A549 (cell line): Measurements from ENCODE around the gene EHBP1. TPM values are rescaled to one million over a fixed set of nuclear protein-coding genes. Genes with fewer than 3 reads are reported as not detected.
"Not testable (repeated sequence)": the region's sequence is repeated elsewhere in the genome, so short reads cannot be mapped to it uniquely, and the experiment has no call there.

Source experiments
- ATAC-seq, 2 experiments: fragments of 200-7000 bp in 1 of 2; fragments of >200 bp in 1 of 2; cut with Nextera tagmentation in 1 of 2; cut with Tn5 transposase in 1 of 2; 3 replicates each; pipeline versions ENCODE4 v1.8.0 to v1.9.1; 2018 to 2020; ENCODE audit warnings: mild to moderate bottlenecking in 1 of 2, moderate library complexity in 1 of 2
- CTCF ChIA-PET: fragments of 300-600 bp; sonication (Branson Sonifier 250); formaldehyde crosslinking; extraction: SDS; loops from one replicate; lab custom pipeline; 2021; ENCODE audit warnings: antibody characterized with exemption, inconsistent platforms; lab: Yijun Ruan, JAX
- POLR2A ChIA-PET: fragments of 350-600 bp; formaldehyde crosslinking; extraction: SDS; loops from one replicate; lab custom pipeline; 2021; ENCODE audit warnings: antibody characterized with exemption, inconsistent platforms; lab: Yijun Ruan, JAX
- DNase-seq, 2 experiments: peaks; one replicate each; pipeline versions ENCODE4 v3.0.0 to v3.0.0-alpha.2; 2011 to 2016; ENCODE audit warnings: low read depth in 1 of 2, low spot score in 1 of 2
- FAIRE-seq: peaks from 2 replicates; lab custom pipeline; 2011; peaks lifted over from hg19 to GRCh38; lab: Jason Lieb, UNC
- H3K27ac ChIP-seq, 2 experiments: fragments of >200 bp; sonication (Bioruptor Twin); formaldehyde crosslinking; 3 replicates each; pipeline ENCODE4 v1.5.1; 2016 to 2017
- H3K4me1 ChIP-seq: fragments of >200 bp; sonication (Bioruptor Twin); formaldehyde crosslinking; 3 replicates; pipeline ENCODE4 v1.6.1; 2016
- H3K4me2 ChIP-seq: fragments of >200 bp; sonication (Bioruptor Twin); formaldehyde crosslinking; 3 replicates; pipeline ENCODE4 v1.6.1; 2016
- H3K4me3 ChIP-seq: fragments of >200 bp; sonication (Bioruptor Twin); formaldehyde crosslinking; 3 replicates; pipeline ENCODE4 v1.5.1; 2016
- H3K9me3 ChIP-seq: fragments of >200 bp; sonication (Bioruptor Twin); formaldehyde crosslinking; 3 replicates; pipeline ENCODE4 v1.6.1; 2016
- BCL3 ChIP-seq: fragments of >200 bp; sonication (Bioruptor Twin); formaldehyde crosslinking; IDR thresholded peaks from 3 replicates; pipeline ENCODE4 v1.6.1; 2016
- CEBPB ChIP-seq, 2 experiments: fragments of >200 bp in 1 of 2; sonication (Bioruptor Twin) in 1 of 2; formaldehyde crosslinking in 1 of 2; IDR thresholded peaks; 2 replicates each; pipeline ENCODE4 v1.6.1; 2012 to 2016
- CHD4 ChIP-seq: fragments of 200-600 bp; sonication (generic); IDR thresholded peaks from 2 replicates; pipeline ENCODE4 v1.6.1; 2016; ENCODE audit warnings: antibody characterized with exemption, mild to moderate bottlenecking, borderline replicate concordance
- EHF ChIP-seq: fragments of 250-450 bp; sonication (Bioruptor Pico); IDR thresholded peaks from 2 replicates; pipeline ENCODE4 v1.5.0; 2020; ENCODE audit warnings: mild to moderate bottlenecking
- EHMT2 ChIP-seq: fragments of 200-600 bp; sonication (generic); IDR thresholded peaks from 2 replicates; pipeline ENCODE4 v1.6.1; 2016; ENCODE audit warnings: antibody characterized with exemption, low read depth, mild to moderate bottlenecking, moderate library complexity
- ELK1 ChIP-seq: fragments of 150-350 bp; IDR thresholded peaks from 2 replicates; pipeline ENCODE4 v1.6.1; 2014; ENCODE audit warnings: low read depth, mild to moderate bottlenecking, low read length
- GATA3 ChIP-seq: IDR thresholded peaks from 2 replicates; pipeline ENCODE4 v1.6.1; 2012; ENCODE audit warnings: borderline replicate concordance
- HDAC2 ChIP-seq: fragments of 200-600 bp; sonication (generic); IDR thresholded peaks from 2 replicates; pipeline ENCODE4 v1.6.1; 2016
- HEYL ChIP-seq: fragments of 250-450 bp; sonication (Bioruptor Pico); IDR thresholded peaks from 2 replicates; pipeline ENCODE4 v1.8.0; 2021; ENCODE audit warnings: mild to moderate bottlenecking, moderate library complexity
- HMGXB4 ChIP-seq: fragments of 250-450 bp; sonication (Bioruptor Pico); IDR thresholded peaks from 2 replicates; pipeline ENCODE4 v1.5.0; 2021; ENCODE audit warnings: mild to moderate bottlenecking, moderate library complexity, borderline replicate concordance
- HOXB5 ChIP-seq: fragments of 250-450 bp; sonication (Bioruptor Pico); IDR thresholded peaks from 2 replicates; pipeline ENCODE4 v1.5.0; 2020; ENCODE audit warnings: mild to moderate bottlenecking, moderate library complexity
- JUN ChIP-seq, 2 experiments: fragments of >200 bp; sonication (Bioruptor Twin); formaldehyde crosslinking; IDR thresholded peaks; 2 replicates in 1 of 2; 3 replicates in 1 of 2; pipeline ENCODE4 v1.6.1; 2016 to 2017
- JUNB ChIP-seq: fragments of >200 bp; sonication (Bioruptor Twin); formaldehyde crosslinking; IDR thresholded peaks from 2 replicates; pipeline ENCODE4 v1.6.1; 2016
- KDM1A ChIP-seq: fragments of 200-600 bp; sonication (generic); IDR thresholded peaks from 2 replicates; pipeline ENCODE4 v1.6.1; 2016; ENCODE audit warnings: low read depth, mild to moderate bottlenecking
- MAX ChIP-seq: IDR thresholded peaks from 2 replicates; pipeline ENCODE4 v1.6.1; 2012
- NFE2L2 ChIP-seq: fragments of 150-350 bp; conservative IDR thresholded peaks from 2 replicates; pipeline ENCODE4 v1.6.1; 2014; ENCODE audit warnings: low read length
- NPAS2 ChIP-seq: fragments of 250-450 bp; sonication (Bioruptor Pico); IDR thresholded peaks from 2 replicates; pipeline ENCODE4 v1.8.0; 2022; ENCODE audit warnings: mild to moderate bottlenecking, moderate library complexity, borderline replicate concordance
- POLR2AphosphoS2 ChIP-seq: conservative IDR thresholded peaks from 2 replicates; pipeline ENCODE4 v1.6.1; 2012; ENCODE audit warnings: low read length, improper control_type of control experiment, inconsistent platforms
- RAD21 ChIP-seq, 2 experiments: fragments of >200 bp in 1 of 2; sonication (Bioruptor Twin) in 1 of 2; formaldehyde crosslinking in 1 of 2; IDR thresholded peaks in 1 of 2; conservative IDR thresholded peaks in 1 of 2; 2 replicates in 1 of 2; 3 replicates in 1 of 2; pipeline ENCODE4 v1.6.1; 2012 to 2018; ENCODE audit warnings: inconsistent platforms in 1 of 2
- RCOR1 ChIP-seq: fragments of 150-350 bp; IDR thresholded peaks from 2 replicates; pipeline ENCODE4 v1.6.1; 2014; ENCODE audit warnings: antibody characterized with exemption, low read length, low read depth
- RNF2 ChIP-seq: fragments of 200-600 bp; sonication (generic); IDR thresholded peaks from 2 replicates; pipeline ENCODE4 v1.6.1; 2016; ENCODE audit warnings: low read depth, mild to moderate bottlenecking, antibody characterized with exemption, moderate library complexity, borderline replicate concordance
- TP53 ChIP-seq: fragments of 250-450 bp; sonication (Bioruptor Pico); IDR thresholded peaks from 2 replicates; pipeline ENCODE4 v1.5.0; 2021; ENCODE audit warnings: mild to moderate bottlenecking, moderate library complexity
- ZC3H11A ChIP-seq: fragments of 450-650 bp; IDR thresholded peaks from 2 replicates; pipeline ENCODE4 v1.6.1; 2014; ENCODE audit warnings: antibody characterized with exemption, mild to moderate bottlenecking
- ZNF302 ChIP-seq: fragments of 250-450 bp; sonication (Bioruptor Pico); IDR thresholded peaks from 2 replicates; pipeline ENCODE4 v1.9.0; 2021; ENCODE audit warnings: inconsistent platforms, mild to moderate bottlenecking, moderate library complexity
- WGBS: methylation state at CpG from one replicate; pipeline ENCODE4 v1.1.6; 2017; ENCODE audit errors: missing lambda C conversion rate; 5-methylcytosine and 5-hydroxymethylcytosine counted together
- polyA plus RNA-seq, 4 experiments: library from polyadenylated mRNA; depleted of rRNA in 3 of 4; stranded (reverse); fragments of >200 nt; fragmentation: RNase III in 1 of 4; extraction: RNeasy Plus Mini Kit Qiagen cat#74134 plus additional on column Dnase treatment in 1 of 4; gene quantifications; 2 replicates in 3 of 4; 3 replicates in 1 of 4; pipeline ENCODE4 v1.2.3, GENCODE V29; 2011 to 2017

The EHBP1 gene
- polyA plus RNA-seq, 2 of the 4 experiments (the other 2 are of a cell fraction) = 65.7 to 204 TPM

- POLR2A ChIA-PET, ATAC-seq, H3K4me2 ChIP-seq, CTCF ChIA-PET, H3K27ac ChIP-seq, DNase-seq, FAIRE-seq, H3K9me3 ChIP-seq, H3K4me3 ChIP-seq: not testable (repeated sequence)
- H3K4me1 ChIP-seq = peaks cover 35% of the 10 kb centered on the region
- WGBS = 97% methylated on average over 1 of the region's 1 CpG
- peak; percentile 36; the same call in 1 of the 2 replicates for TF ChIP-seq KDM1A
Measured at GRCh38 chr2:62749111-62749510, 43.6 kb downstream of the EHBP1 start.

- H3K4me3 ChIP-seq = no peak overlapping the region
- H3K9me3 ChIP-seq = no peaks in the 10 kb centered on the region
- ATAC-seq = peak in 1 of 2 experiments; percentile 43; a peak in 1 of 6 replicates
- WGBS = 95% methylated on average over 3 of the region's 3 CpGs
- no peak for DNase-seq
- peaks cover 33% of the 10 kb centered on the region for H3K4me1 ChIP-seq
- POLR2A ChIA-PET = interaction anchor here (0.6 to 0.7 kb wide), 2 partner anchors 13 to 446 kb away, joined by 4 to 5 read pairs; no protein-coding TSS in a partner anchor
- no peak overlapping the region for H3K4me2 ChIP-seq
- no peak overlapping the region for H3K27ac ChIP-seq
- CTCF ChIA-PET = interaction anchor here (0.6 to 1.4 kb wide), 4 partner anchors 17 to 1695 kb away, joined by 3 to 6 read pairs (median 4); no protein-coding TSS in a partner anchor
- no peak for FAIRE-seq
- TF ChIP-seq BCL3 (no peak), ZC3H11A (no peak), ZNF302 (no peak), TP53 (CRISPR knock-in tag) (no peak), RNF2 (no peak), HOXB5 (no peak), NPAS2 (CRISPR knock-in tag) (no peak), JUN (IDR thresholded peaks at IDR 0.05) (no peak), RAD21 (conservative IDR thresholded peaks at IDR 0.05 in 1 of 2, IDR thresholded peaks at IDR 0.05 in 1 of 2) (no peak), EHF (CRISPR knock-in tag) (no peak)
Measured at GRCh38 chr2:62757029-62757428, 51.5 kb downstream of the EHBP1 start.

GRCh38 chr2:62760026-62760425 is 54.5 kb downstream of the EHBP1 start:
- WGBS = 88% methylated on average over 2 of the region's 2 CpGs
- POLR2A ChIA-PET = no interaction called here

More at GRCh38 chr2:62760026-62760425, 54.5 kb downstream of the EHBP1 start:
- Histone ChIP-seq H3K27ac (no peak overlapping the region), H3K9me3 (no peaks in the 10 kb centered on the region), H3K4me3 (no peak overlapping the region), H3K4me2 (peak overlapping the region; percentile 38; the same call in 2 of the 3 replicates), H3K4me1 (peaks cover 56% of the 10 kb centered on the region)
- DNase-seq (no peak), FAIRE-seq (peak; percentile 13), ATAC-seq (no peak; a peak in 1 of 6 replicates)
- CTCF ChIA-PET = interaction anchor here (0.9 kb wide), 2 partner anchors 17 to 303 kb away, joined by 4 read pairs; no protein-coding TSS in a partner anchor
- TF ChIP-seq GATA3 (no peak), JUNB (no peak), HDAC2 (no peak), POLR2AphosphoS2 (no peak), ELK1 (no peak), MAX (no peak), HEYL (no peak), NFE2L2 (no peak), BCL3 (no peak), HOXB5 (no peak), RCOR1 (no peak), CHD4 (no peak), EHMT2 (no peak), HMGXB4 (CRISPR knock-in tag) (no peak), CEBPB (IDR thresholded peaks at IDR 0.05) (no peak)
